IMR-90 (cell line): Measurements from ENCODE around the gene MYBPH. TPM values are rescaled to one million over a fixed set of nuclear protein-coding genes. Genes with fewer than 3 reads are reported as not detected.

Experiments used
- ATAC-seq: fragments of 200-7000 bp; cut with Tn5 transposase; 2 replicates; pipeline ENCODE4 v1.9.1; 2020; ENCODE audit warnings: low read depth, mild to moderate bottlenecking, moderate library complexity
- BruUV-seq: library from RNA; stranded (reverse); fragments of 400-500 nt; replicated peaks from 2 replicates; lab custom pipeline; 2021; lab: Mats Ljungman, UMichigan
- CTCF ChIA-PET: fragments of 300-600 bp; formaldehyde crosslinking; extraction: SDS; loops from one replicate; lab custom pipeline; 2021; ENCODE audit warnings: antibody characterized with exemption; lab: Yijun Ruan, JAX
- POLR2A ChIA-PET: fragments of 300-600 bp; sonication (Branson Sonifier 250); formaldehyde crosslinking; loops from one replicate; lab custom pipeline; 2022; ENCODE audit warnings: antibody characterized with exemption; ENCODE audit not compliant: unreplicated experiment; lab: Charles Lee
- DNase-seq: peaks from one replicate; pipeline ENCODE4 v3.0.0; 2013
- H2AFZ ChIP-seq: replicated peaks from 2 replicates; pipeline ENCODE3; 2013; ENCODE audit warnings: low read length, mild to moderate bottlenecking; ENCODE audit not compliant: poor library complexity
- H2AK5ac ChIP-seq: 2 replicates; pipeline ENCODE4 v1.6.1; 2013; ENCODE audit warnings: low read depth, low read length, inconsistent platforms
- H2AK9ac ChIP-seq: replicated peaks from 2 replicates; pipeline ENCODE3; 2013; ENCODE audit warnings: mild to moderate bottlenecking, low read depth, low read length, moderate library complexity; ENCODE audit not compliant: poor library complexity
- H2BK120ac ChIP-seq: 2 replicates; pipeline ENCODE4 v1.6.1; 2013; ENCODE audit warnings: low read depth, low read length, inconsistent platforms
- H2BK15ac ChIP-seq: 3 replicates; pipeline ENCODE4 v1.6.1; 2013; ENCODE audit warnings: low read depth, low read length, inconsistent platforms
- H2BK20ac ChIP-seq: 2 replicates; pipeline ENCODE4 v1.6.1; 2013; ENCODE audit warnings: low read depth, mild to moderate bottlenecking, inconsistent platforms, low read length, moderate library complexity
- H2BK5ac ChIP-seq: 2 replicates; pipeline ENCODE4 v1.6.1; 2013; ENCODE audit warnings: mild to moderate bottlenecking, low read depth, low read length, inconsistent platforms; ENCODE audit not compliant: poor library complexity, severe bottlenecking
- H3K14ac ChIP-seq: replicated peaks from 2 replicates; pipeline ENCODE4 v1.6.1; 2013; ENCODE audit warnings: low read depth, low read length, inconsistent platforms
- H3K18ac ChIP-seq: 2 replicates; pipeline ENCODE4 v1.6.1; 2013; ENCODE audit warnings: low read depth, low read length, control low read depth
- H3K23ac ChIP-seq: 2 replicates; pipeline ENCODE4 v1.6.1; 2013; ENCODE audit warnings: low read depth, low read length, inconsistent platforms
- H3K27ac ChIP-seq: 2 replicates; pipeline ENCODE4 v1.5.1; 2013; ENCODE audit warnings: mild to moderate bottlenecking, control low read depth, low read length; ENCODE audit not compliant: insufficient read depth
- H3K27me3 ChIP-seq: 2 replicates; pipeline ENCODE4 v1.6.1; 2013; ENCODE audit warnings: low read length; ENCODE audit not compliant: control insufficient read depth, insufficient read depth
- H3K36me3 ChIP-seq: 2 replicates; pipeline ENCODE4 v1.6.1; 2013; ENCODE audit warnings: low read length, mixed read lengths; ENCODE audit not compliant: control insufficient read depth, insufficient read depth
- H3K4ac ChIP-seq: 2 replicates; pipeline ENCODE4 v1.6.1; 2013; ENCODE audit warnings: low read depth, low read length, inconsistent platforms
- H3K4me1 ChIP-seq: 2 replicates; pipeline ENCODE4 v1.6.1; 2013; ENCODE audit warnings: low read length, mixed read lengths; ENCODE audit not compliant: control insufficient read depth, insufficient read depth
- H3K4me2 ChIP-seq: 2 replicates; pipeline ENCODE4 v1.6.1; 2013; ENCODE audit warnings: low read depth, mild to moderate bottlenecking, control low read depth, low read length, moderate library complexity
- H3K4me3 ChIP-seq: 2 replicates; pipeline ENCODE4 v1.5.1; 2013; ENCODE audit warnings: low read depth, mild to moderate bottlenecking, control low read depth, low read length, moderate library complexity; ENCODE audit not compliant: insufficient read depth
- H3K56ac ChIP-seq: 2 replicates; pipeline ENCODE4 v1.6.1; 2013; ENCODE audit warnings: low read length, inconsistent platforms; ENCODE audit not compliant: insufficient read depth; ENCODE audit errors: extremely low read depth
- H3K79me1 ChIP-seq, 2 experiments: 2 replicates each; pipeline ENCODE4 v1.6.1; 2013; ENCODE audit warnings: low read length in 2 of 2, inconsistent platforms in 1 of 2, low read depth in 1 of 2
- H3K9ac ChIP-seq: 2 replicates; pipeline ENCODE4 v1.6.1; 2013; ENCODE audit warnings: low read depth, low read length, control low read depth
- H3K9me1 ChIP-seq: 2 replicates; pipeline ENCODE4 v1.6.1; 2013; ENCODE audit warnings: low read length, inconsistent platforms; ENCODE audit not compliant: insufficient read depth
- H3K9me3 ChIP-seq: 2 replicates; pipeline ENCODE4 v1.6.1; 2013; ENCODE audit warnings: low read length; ENCODE audit not compliant: control insufficient read depth, insufficient read depth
- H4K20me1 ChIP-seq: 2 replicates; pipeline ENCODE4 v1.6.1; 2013; ENCODE audit warnings: low read length, inconsistent platforms; ENCODE audit not compliant: insufficient read depth
- H4K5ac ChIP-seq: 2 replicates; pipeline ENCODE4 v1.6.1; 2013; ENCODE audit warnings: mild to moderate bottlenecking, low read depth, low read length, control low read depth
- H4K8ac ChIP-seq, 2 experiments: 2 replicates each; pipeline ENCODE4 v1.6.1; 2013; ENCODE audit warnings: low read depth in 2 of 2, low read length in 2 of 2, control low read depth in 1 of 2, inconsistent platforms in 1 of 2
- H4K91ac ChIP-seq: 2 replicates; pipeline ENCODE4 v1.6.1; 2013; ENCODE audit warnings: low read depth, low read length, inconsistent platforms; ENCODE audit not compliant: insufficient read depth
- BHLHE40 ChIP-seq: fragments of 150-350 bp; IDR thresholded peaks from 2 replicates; pipeline ENCODE4 v1.6.1; 2016; ENCODE audit warnings: mild to moderate bottlenecking, low read depth, low read length
- CEBPB ChIP-seq: IDR thresholded peaks from 2 replicates; pipeline ENCODE4 v1.6.1; 2012; ENCODE audit warnings: low read depth, low read length, improper control_type of control experiment
- CHD1 ChIP-seq: IDR thresholded peaks from 2 replicates; pipeline ENCODE4 v1.6.1; 2012; ENCODE audit warnings: low read depth, low read length, improper control_type of control experiment
- FOS ChIP-seq: fragments of 150-350 bp; IDR thresholded peaks from 2 replicates; pipeline ENCODE4 v1.6.1; 2016; ENCODE audit warnings: low read depth, low read length
- MAFK ChIP-seq: IDR thresholded peaks from 2 replicates; pipeline ENCODE4 v1.6.1; 2012; ENCODE audit warnings: low read depth, low read length, improper control_type of control experiment
- MAZ ChIP-seq: IDR thresholded peaks from 2 replicates; pipeline ENCODE4 v1.6.1; 2012; ENCODE audit warnings: low read depth, mild to moderate bottlenecking, low read length, improper control_type of control experiment, moderate library complexity, borderline replicate concordance
- MXI1 ChIP-seq: IDR thresholded peaks from 2 replicates; pipeline ENCODE4 v1.6.1; 2012; ENCODE audit warnings: low read depth, mild to moderate bottlenecking, low read length, moderate library complexity, borderline replicate concordance
- NFE2L2 ChIP-seq: fragments of 150-350 bp; IDR thresholded peaks from 2 replicates; pipeline ENCODE4 v1.6.1; 2016; ENCODE audit warnings: low read depth, mild to moderate bottlenecking, low read length
- POLR2A ChIP-seq: IDR thresholded peaks from 2 replicates; pipeline ENCODE4 v1.6.1; 2012; ENCODE audit warnings: mild to moderate bottlenecking, low read depth, low read length
- RAD21 ChIP-seq: IDR thresholded peaks from 2 replicates; pipeline ENCODE4 v1.6.1; 2012; ENCODE audit warnings: low read length, improper control_type of control experiment
- RCOR1 ChIP-seq: IDR thresholded peaks from 2 replicates; pipeline ENCODE4 v1.6.1; 2012; ENCODE audit warnings: mild to moderate bottlenecking, low read length, improper control_type of control experiment; ENCODE audit not compliant: insufficient replicate concordance
- RFX5 ChIP-seq: IDR thresholded peaks from 2 replicates; pipeline ENCODE4 v1.8.0; 2012; ENCODE audit warnings: low read depth, mild to moderate bottlenecking, low read length, moderate library complexity
- SMC3 ChIP-seq: fragments of 150-350 bp; IDR thresholded peaks from 2 replicates; pipeline ENCODE4 v1.6.1; 2016; ENCODE audit warnings: low read depth, mild to moderate bottlenecking, antibody characterized with exemption, low read length, moderate library complexity
- USF2 ChIP-seq: fragments of 150-350 bp; IDR thresholded peaks from 2 replicates; pipeline ENCODE4 v1.6.1; 2017; ENCODE audit warnings: mild to moderate bottlenecking, antibody characterized with exemption, low read length, low read depth
- WGBS, 2 experiments: methylation state at CpG; one replicate each; pipeline versions ENCODE4 v1.1.5 to v1.1.7; 2013; ENCODE audit warnings: missing lambda C conversion rate in 2 of 2; ENCODE audit not compliant: insufficient read length in 1 of 2; ENCODE audit errors: extremely low coverage in 2 of 2; 5-methylcytosine and 5-hydroxymethylcytosine counted together
- dilution Hi-C: fragments of 300-500 bp; cut with HindIII; formaldehyde crosslinking; loops from one replicate; pipeline ENCODE4 v1.14.3; 2018; ENCODE audit warnings: low sequenced_read_pairs; ENCODE audit not compliant: unreplicated experiment
- in situ Hi-C: fragments of 300-500 bp; cut with MboI; formaldehyde crosslinking; loops from 3 replicates; pipeline ENCODE4 v1.14.3; 2019; ENCODE audit warnings: low sequenced_read_pairs, inconsistent platforms, mixed read lengths
- intact Hi-C: fragments of 100-400 bp; cut with micrococcal nuclease; formaldehyde crosslinking; loops from 2 replicates; pipeline ENCODE4 v1.10.0; 2022
- polyA plus RNA-seq, 3 experiments: library from polyadenylated mRNA; depleted of rRNA; stranded (reverse); fragments of >200 nt; gene quantifications; 2 replicates each; pipeline ENCODE4 v1.2.3, GENCODE V29; 2012; ENCODE audit warnings: low replicate concordance in 1 of 3
- total RNA-seq: library from RNA; depleted of rRNA; stranded (reverse); fragments of >200 nt; gene quantifications from 2 replicates; pipeline ENCODE4 v1.2.3, GENCODE V29; 2012
- TF ChIP-seq, protein P1 (sequence below): fragments of 150-350 bp; IDR thresholded peaks from 2 replicates; pipeline ENCODE4 v1.6.1; 2016; ENCODE audit warnings: low read depth, mild to moderate bottlenecking, low read length, moderate library complexity, borderline replicate concordance
- TF ChIP-seq, protein P2 (sequence below): conservative IDR thresholded peaks from 2 replicates; pipeline ENCODE4 v1.5.1; 2012; ENCODE audit warnings: mild to moderate bottlenecking, low read depth, low read length, improper control_type of control experiment

Gene MYBPH
- total and polyA plus RNA-seq, 2 of the 4 experiments (the other 2 are of a cell fraction): not detected

DNA sequence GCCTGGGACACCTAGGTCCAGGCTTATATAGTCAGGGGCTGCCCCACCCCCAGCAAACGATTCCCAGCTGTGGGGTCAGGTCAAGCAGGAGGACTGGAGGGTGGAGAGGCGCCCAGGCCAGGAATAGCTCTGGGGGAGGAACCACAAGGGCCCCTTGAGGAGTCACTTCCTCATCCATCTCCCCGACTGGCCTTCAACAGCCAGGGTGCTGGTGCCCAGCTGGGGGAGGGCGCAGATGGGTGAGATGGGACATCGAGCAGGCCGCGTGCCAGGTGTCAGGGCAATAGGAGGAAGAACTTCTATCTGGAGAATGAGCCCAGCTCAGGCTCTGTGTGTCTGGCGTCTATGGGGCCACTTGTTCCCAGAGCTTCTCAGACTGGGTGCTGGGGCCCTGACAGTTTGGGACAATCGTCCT, 208 bp upstream of the MYBPH start:
- Histone ChIP-seq H4K8ac (no peak overlapping the region), H3K4ac (no peak overlapping the region), H3K56ac (no peak overlapping the region), H3K9ac (no peak overlapping the region), H4K5ac (no peak overlapping the region), H3K4me3 (no peak overlapping the region), H3K14ac (no peak overlapping the region), H3K4me1 (peaks cover 22% of the 10 kb centered on the region), H3K36me3 (no peaks in the 10 kb centered on the region), H2BK20ac (no peak overlapping the region), H2AK5ac (no peak overlapping the region), H2AK9ac (no peak overlapping the region), H2AFZ (no peak overlapping the region), H3K27me3 (no peaks in the 10 kb centered on the region; the same call in 1 of the 2 replicates), H3K23ac (no peak overlapping the region), H3K27ac (no peak overlapping the region), H3K4me2 (no peak overlapping the region), H2BK15ac (no peak overlapping the region), H3K9me1 (peaks cover 15% of the 10 kb centered on the region; the same call in 1 of the 2 replicates), H2BK5ac (no peak overlapping the region), H4K91ac (no peak overlapping the region), H3K79me1 (no peaks in the 10 kb centered on the region), H2BK120ac (no peak overlapping the region), H3K18ac (no peak overlapping the region; the same call in 1 of the 2 replicates), H3K9me3 (no peaks in the 10 kb centered on the region), H4K20me1 (no peaks in the 10 kb centered on the region)
- POLR2A ChIA-PET: no interaction called here
- WGBS, 2 experiments: no CpG with 5 or more reads among the region's 9 CpGs
- in situ Hi-C loops: no loop called here
- DNase-seq (no peak), ATAC-seq (no peak)
- BruUV-seq: no TSS peak
- TF ChIP-seq RCOR1 (no peak), MXI1 (no peak), USF2 (no peak), SMC3 (no peak), MAZ (no peak), CHD1 (no peak), MAFK (no peak), FOS (no peak), NFE2L2 (no peak), RFX5 (no peak), CEBPB (no peak), BHLHE40 (no peak), RAD21 (no peak), POLR2A (no peak)
- TF ChIP-seq, protein P1, sequence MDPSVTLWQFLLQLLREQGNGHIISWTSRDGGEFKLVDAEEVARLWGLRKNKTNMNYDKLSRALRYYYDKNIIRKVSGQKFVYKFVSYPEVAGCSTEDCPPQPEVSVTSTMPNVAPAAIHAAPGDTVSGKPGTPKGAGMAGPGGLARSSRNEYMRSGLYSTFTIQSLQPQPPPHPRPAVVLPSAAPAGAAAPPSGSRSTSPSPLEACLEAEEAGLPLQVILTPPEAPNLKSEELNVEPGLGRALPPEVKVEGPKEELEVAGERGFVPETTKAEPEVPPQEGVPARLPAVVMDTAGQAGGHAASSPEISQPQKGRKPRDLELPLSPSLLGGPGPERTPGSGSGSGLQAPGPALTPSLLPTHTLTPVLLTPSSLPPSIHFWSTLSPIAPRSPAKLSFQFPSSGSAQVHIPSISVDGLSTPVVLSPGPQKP: no peak
- TF ChIP-seq, protein P2, sequence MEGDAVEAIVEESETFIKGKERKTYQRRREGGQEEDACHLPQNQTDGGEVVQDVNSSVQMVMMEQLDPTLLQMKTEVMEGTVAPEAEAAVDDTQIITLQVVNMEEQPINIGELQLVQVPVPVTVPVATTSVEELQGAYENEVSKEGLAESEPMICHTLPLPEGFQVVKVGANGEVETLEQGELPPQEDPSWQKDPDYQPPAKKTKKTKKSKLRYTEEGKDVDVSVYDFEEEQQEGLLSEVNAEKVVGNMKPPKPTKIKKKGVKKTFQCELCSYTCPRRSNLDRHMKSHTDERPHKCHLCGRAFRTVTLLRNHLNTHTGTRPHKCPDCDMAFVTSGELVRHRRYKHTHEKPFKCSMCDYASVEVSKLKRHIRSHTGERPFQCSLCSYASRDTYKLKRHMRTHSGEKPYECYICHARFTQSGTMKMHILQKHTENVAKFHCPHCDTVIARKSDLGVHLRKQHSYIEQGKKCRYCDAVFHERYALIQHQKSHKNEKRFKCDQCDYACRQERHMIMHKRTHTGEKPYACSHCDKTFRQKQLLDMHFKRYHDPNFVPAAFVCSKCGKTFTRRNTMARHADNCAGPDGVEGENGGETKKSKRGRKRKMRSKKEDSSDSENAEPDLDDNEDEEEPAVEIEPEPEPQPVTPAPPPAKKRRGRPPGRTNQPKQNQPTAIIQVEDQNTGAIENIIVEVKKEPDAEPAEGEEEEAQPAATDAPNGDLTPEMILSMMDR: no peak
- intact Hi-C loops: no loop called here
- CTCF ChIA-PET: no interaction called here
- dilution Hi-C loops: no loop called here
